Activated CD4-positive, CD25-positive, alpha-beta regulatory T cell treated with anti-CD3 and anti-CD28 coated beads, Interleukin-2, amount 50 U/mL, for 24 hours (primary cell): ENCODE measurements around the gene GAGE2A.
"Not testable (repeated sequence)": the region's sequence is repeated elsewhere in the genome, so short reads cannot be mapped to it uniquely, and the experiment has no call there.

ENCODE experiments used
- ATAC-seq, 2 donors: fragments of 150-1000 bp; cut with Tn5 transposase; one replicate each; pipeline ENCODE4 v1.10.0; 2021; ENCODE audit warnings: mild to moderate bottlenecking in 1 of 2, moderate library complexity in 1 of 2

The GAGE2A gene

GRCh38 chrX:49589196-49589595, at the start of gene GAGE2A:
GAGE2A (plus strand) TSS chrX:49589496; CDS start chrX:49590651, 1,155 bp downstream.
- not testable (repeated sequence) for ATAC-seq

- not testable (repeated sequence) for ATAC-seq
Observed at GRCh38 chrX:49541433-49541832, 47.9 kb upstream of the GAGE2A start, which contains the start of gene GAGE12D. GAGE12D (plus strand) TSS chrX:49541733; CDS start chrX:49542888, 1,155 bp downstream.

GRCh38 chrX:49550989-49551388, 38.3 kb upstream of the GAGE2A start, which contains the start of gene GAGE12E:
GAGE12E (plus strand) TSS chrX:49551289; CDS start chrX:49552444, 1,155 bp downstream.
- ATAC-seq, result not testable (repeated sequence)

GRCh38 chrX:49560542-49560941, 28.8 kb upstream of the GAGE2A start, which contains the start of gene GAGE12F:
GAGE12F (plus strand) TSS chrX:49560842; CDS start chrX:49561997, 1,155 bp downstream.
- ATAC-seq, result not testable (repeated sequence)

- ATAC-seq, result not testable (repeated sequence)
Observed at GRCh38 chrX:49568728-49569127, 20.6 kb upstream of the GAGE2A start.

GRCh38 chrX:49569152-49569551, 20.1 kb upstream of the GAGE2A start:
- ATAC-seq, result not testable (repeated sequence)

- not testable (repeated sequence) for ATAC-seq
Observed at GRCh38 chrX:49570100-49570499, 19.2 kb upstream of the GAGE2A start, which contains the start of gene GAGE12G. GAGE12G (plus strand) TSS chrX:49570400; CDS start chrX:49571555, 1,155 bp downstream.

- ATAC-seq, result not testable (repeated sequence)
Observed at GRCh38 chrX:49579649-49580048, 9.6 kb upstream of the GAGE2A start, which contains the start of gene GAGE12H. GAGE12H (plus strand) TSS chrX:49579949; CDS start chrX:49581104, 1,155 bp downstream.

- not testable (repeated sequence) for ATAC-seq
Observed at GRCh38 chrX:49589769-49590478, 628 bp downstream of the GAGE2A start.

GRCh38 chrX:49590488-49590887, 1.2 kb downstream of the GAGE2A start:
- ATAC-seq, result not testable (repeated sequence)

GRCh38 chrX:49598720-49599119, 9.4 kb downstream of the GAGE2A start, which contains the start of gene GAGE1:
GAGE1 (plus strand) TSS chrX:49599020; CDS start chrX:49600175, 1,155 bp downstream.
- ATAC-seq, result not testable (repeated sequence)

GRCh38 chrX:49610718-49611310, 21.5 kb downstream of the GAGE2A start:
- ATAC-seq, result no peak

- no peak for ATAC-seq
Observed at GRCh38 chrX:49618574-49618973, 29.3 kb downstream of the GAGE2A start.

GRCh38 chrX:49627086-49627777, 37.9 kb downstream of the GAGE2A start:
- no peak for ATAC-seq

GRCh38 chrX:49644991-49645637, 55.8 kb downstream of the GAGE2A start:
- no peak for ATAC-seq
